ENCODE data around the gene QPCT.

DNA sequence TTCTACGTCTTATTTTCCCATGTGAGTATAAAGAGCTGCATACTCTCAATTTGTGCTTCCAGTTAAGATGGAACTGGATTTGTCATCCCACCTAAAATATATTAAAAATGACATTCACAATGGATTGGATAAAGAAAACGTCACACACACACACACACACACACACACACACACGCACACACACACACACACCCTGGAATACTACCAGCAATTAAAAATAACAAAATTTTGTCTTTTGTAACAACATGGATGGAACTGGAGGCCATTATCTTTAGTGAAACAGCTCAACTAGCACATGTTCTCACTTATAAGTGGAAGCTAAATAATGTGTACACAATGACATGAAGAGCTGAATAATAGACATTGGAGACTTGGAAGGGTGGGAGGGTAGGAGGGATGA, 3.8 kb upstream of the QPCT start:
- no peak for TF ChIP-seq POLR2A (IDR thresholded peaks at IDR 0.05; ENCODE audit: low read depth, low read length)
- no peak for TF ChIP-seq POLR2AphosphoS5 (IDR thresholded peaks at IDR 0.05; ENCODE audit: low read depth, low read length)
- TF ChIP-seq TAF1 (IDR thresholded peaks at IDR 0.05; ENCODE audit: low read depth, low read length) = no peak
- TF ChIP-seq PAX5 (IDR thresholded peaks at IDR 0.05; ENCODE audit: insufficient read depth, low read length, severe bottlenecking) = no peak

All from GM12891 (cell line).